Right lobe of liver (tissue), 6 donors: ENCODE data around the gene GUF1. TPM values are rescaled to one million over a fixed set of nuclear protein-coding genes. Genes with fewer than 3 reads are reported as not detected.
A peak's percentile ranks its signal among the peaks of the same experiment; 100 is the strongest.

ENCODE experiments used
- ATAC-seq, 4 donors: fragments of 200-7000 bp; cut with Tn5 transposase; one replicate each; pipeline ENCODE4 v1.9.1; 2020; ENCODE audit warnings: mild to moderate bottlenecking in 4 of 4, moderate library complexity in 4 of 4
- DNase-seq, 3 donors: peaks; one replicate each; pipeline ENCODE4 v3.0.0-alpha.2; 2020
- H3K27ac ChIP-seq, 3 donors: fragments of 200-600 bp; one replicate each; pipeline ENCODE4 v1.8.0; 2022
- H3K27me3 ChIP-seq, 2 donors: fragments of 200-600 bp; one replicate each; pipeline ENCODE4 v1.8.0; 2022
- H3K36me3 ChIP-seq, 4 donors: fragments of 200-600 bp; sonication (generic) in 1 of 4; one replicate each; pipeline versions ENCODE4 v1.5.1 to v1.8.0; 2017 to 2022; ENCODE audit warnings: control low read depth in 1 of 4
- H3K4me1 ChIP-seq, 4 donors: fragments of 200-600 bp; sonication (generic) in 1 of 4; one replicate each; pipeline versions ENCODE4 v1.5.1 to v1.8.0; 2017 to 2022; ENCODE audit warnings: control low read depth in 1 of 4
- H3K4me3 ChIP-seq, 3 donors: fragments of 200-600 bp; one replicate each; pipeline ENCODE4 v1.8.0; 2022
- H3K9me3 ChIP-seq, 4 donors: fragments of 200-600 bp; sonication (generic) in 1 of 4; one replicate each; pipeline versions ENCODE4 v1.5.1 to v1.8.0; 2017 to 2022; ENCODE audit warnings: control low read depth in 1 of 4
- CTCF ChIP-seq, 4 donors: fragments of 200-600 bp in 3 of 4; fragments of 450-650 bp in 1 of 4; IDR thresholded peaks; one replicate each; pipeline versions ENCODE4 v1.5.1 to v1.8.0; 2016 to 2022; ENCODE audit warnings: antibody characterized with exemption in 4 of 4, mild to moderate bottlenecking in 2 of 4
- POLR2A ChIP-seq: fragments of 450-650 bp; IDR thresholded peaks from one replicate; pipeline ENCODE4 v1.6.1; 2017; ENCODE audit warnings: antibody characterized with exemption, mild to moderate bottlenecking
- WGBS: methylation state at CpG from one replicate; pipeline ENCODE4 v1.1.6; 2018; ENCODE audit warnings: low coverage, low lambda C conversion rate; ENCODE audit not compliant: insufficient coverage; ENCODE audit errors: missing lambda C conversion rate; 5-methylcytosine and 5-hydroxymethylcytosine counted together
- intact Hi-C, 2 donors: fragments of 100-400 bp; cut with DNase I; formaldehyde crosslinking; loops; one replicate each; pipeline versions ENCODE4 v1.11.2 to v1.14.1; 2022
- total RNA-seq, 6 experiments: library from RNA; depleted of rRNA in 2 of 6; stranded (reverse); fragments of >200 nt in 2 of 6; fragmentation: NEBNext Ultra II Directional in 3 of 6; extraction: Animal tissue kit (Norgen Biotek cat#: 25700) in 3 of 6; gene quantifications; one replicate each; pipeline versions ENCODE4 v1.1.0 to v1.2.4, GENCODE V29; 2016 to 2023
- donor health status: DM: no; HTN: yes; CAD: no.
- donor health status: DM: no; HTN: no; CAD: no.
- donor health status: DM: no; HTN: no; CAD: no.
- donor health status: DM: no; HTN: yes; CAD: no.
- donor health status: DM: no; HTN: yes; CAD: no.

Gene GUF1
- total RNA-seq, 6 experiments from 2014 or later: 8.8 to 17.2 (median 11.2) TPM

GRCh38 chr4:44713125-44713524 lies 34.9 kb downstream of the GUF1 start:
- no peak overlapping the region for H3K27ac ChIP-seq
- peaks cover 0 to 2% (median 0%) of the 10 kb centered on the region in 4 donors for H3K36me3 ChIP-seq
- no peaks in the 10 kb centered on the region for H3K9me3 ChIP-seq
- TF ChIP-seq POLR2A (no peak), CTCF (IDR thresholded peaks at IDR 0.05) (no peak)
- intact Hi-C loops: no loop called here
- H3K4me1 ChIP-seq: no peaks in the 10 kb centered on the region
- 92% methylated on average over 1 of the region's 1 CpG for WGBS
- no peaks in the 10 kb centered on the region for H3K27me3 ChIP-seq
- no peak overlapping the region for H3K4me3 ChIP-seq
- ATAC-seq (no peak), DNase-seq (no peak)

DNA sequence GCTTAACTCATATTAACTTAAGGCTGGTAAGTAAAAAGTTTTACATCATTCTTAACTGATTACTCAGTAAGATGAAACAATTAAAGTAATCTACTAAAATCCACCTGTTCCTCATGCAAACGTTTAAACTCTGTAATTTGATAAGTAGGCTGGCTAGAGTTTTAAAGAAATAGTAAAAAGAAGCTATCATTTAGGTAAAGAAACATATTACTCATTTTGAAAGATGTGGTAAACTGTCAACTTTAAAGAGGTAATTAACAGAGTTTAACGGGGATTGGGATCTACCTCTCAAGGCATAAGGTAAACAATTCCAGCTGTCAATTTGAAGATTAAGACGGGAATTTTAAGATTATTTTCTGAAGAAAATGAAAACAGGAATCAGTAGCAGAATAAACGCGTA lies 38.4 kb downstream of the GUF1 start:
- WGBS: 73% methylated on average over 5 of the region's 5 CpGs
- H3K4me3 ChIP-seq: no peak overlapping the region
- TF ChIP-seq POLR2A (no peak), CTCF (IDR thresholded peaks at IDR 0.05) (no peak)
- H3K4me1 ChIP-seq: no peaks in the 10 kb centered on the region
- H3K9me3 ChIP-seq: no peaks in the 10 kb centered on the region
- DNase-seq: no peak
- no peak for ATAC-seq
- intact Hi-C loops: no loop called here
- no peak overlapping the region for H3K27ac ChIP-seq
- no peaks in the 10 kb centered on the region for H3K36me3 ChIP-seq
- H3K27me3 ChIP-seq: no peaks in the 10 kb centered on the region

- H3K4me1 ChIP-seq: no peaks in the 10 kb centered on the region
- intact Hi-C loops: no loop called here
- H3K27ac ChIP-seq: no peak overlapping the region
- H3K36me3 ChIP-seq: no peaks in the 10 kb centered on the region
- H3K9me3 ChIP-seq: no peaks in the 10 kb centered on the region
- H3K4me3 ChIP-seq: no peak overlapping the region
- DNase-seq (no peak), ATAC-seq (no peak)
- no peak for TF ChIP-seq CTCF (IDR thresholded peaks at IDR 0.05)
- no peak for TF ChIP-seq POLR2A
- no peaks in the 10 kb centered on the region for H3K27me3 ChIP-seq
- WGBS: 85% methylated on average over 4 of the region's 4 CpGs
Measured at GRCh38 chr4:44720371-44720770, 42.2 kb downstream of the GUF1 start.

DNA sequence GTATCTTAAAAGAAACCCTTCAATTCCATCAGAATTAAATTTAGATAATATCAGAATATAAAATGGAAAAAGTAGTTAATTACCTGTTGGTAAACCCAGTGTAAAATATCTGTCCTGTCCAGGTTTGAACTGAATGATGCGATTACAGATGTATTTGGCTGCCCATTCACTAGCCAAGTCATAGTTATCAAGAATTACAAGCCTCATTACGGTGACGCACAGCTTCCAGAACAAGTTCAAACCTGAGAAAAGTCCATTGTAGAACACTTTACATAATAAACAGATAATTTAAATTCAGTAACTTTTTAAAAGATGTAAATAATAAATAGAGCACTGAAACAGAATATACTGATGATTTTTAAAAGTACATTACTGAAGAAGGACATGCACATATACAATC lies 43.8 kb downstream of the GUF1 start:
- 85% methylated on average over 3 of the region's 3 CpGs for WGBS
- DNase-seq: no peak
- no peaks in the 10 kb centered on the region for H3K36me3 ChIP-seq
- no peak overlapping the region for H3K27ac ChIP-seq
- no peaks in the 10 kb centered on the region for H3K9me3 ChIP-seq
- H3K4me3 ChIP-seq: no peak overlapping the region
- intact Hi-C loops: no loop called here
- H3K4me1 ChIP-seq: no peaks in the 10 kb centered on the region
- TF ChIP-seq CTCF (IDR thresholded peaks at IDR 0.05) (no peak), POLR2A (no peak)
- H3K27me3 ChIP-seq: no peaks in the 10 kb centered on the region
- ATAC-seq: no peak

DNA sequence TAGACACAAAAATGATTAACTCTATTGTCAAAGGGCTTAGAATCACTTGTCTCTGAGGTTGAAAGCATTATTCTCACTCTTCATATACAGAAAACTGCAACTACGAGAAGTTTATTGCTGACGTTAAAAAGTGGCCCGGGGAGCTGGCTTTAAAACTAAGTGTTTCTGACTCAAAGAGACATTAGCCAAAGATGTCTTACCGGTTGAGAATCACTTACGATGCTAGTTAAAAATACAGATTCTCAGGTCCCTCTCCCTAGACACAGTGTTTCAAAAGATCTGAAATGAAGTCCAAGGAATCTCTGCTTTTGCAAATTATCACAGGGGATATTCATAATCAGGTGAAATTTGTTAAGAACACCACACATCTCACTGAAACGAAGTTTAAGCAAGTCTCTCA lies 46.9 kb downstream of the GUF1 start:
- Histone ChIP-seq H3K27ac (no peak overlapping the region), H3K9me3 (no peaks in the 10 kb centered on the region), H3K27me3 (no peaks in the 10 kb centered on the region), H3K4me1 (no peaks in the 10 kb centered on the region), H3K36me3 (no peaks in the 10 kb centered on the region), H3K4me3 (peak overlapping the region in 1 of 3 donors; percentile 63)
- WGBS: 76% methylated on average over 6 of the region's 6 CpGs
- TF ChIP-seq POLR2A (no peak), CTCF (IDR thresholded peaks at IDR 0.05) (no peak)
- no peak for ATAC-seq
- intact Hi-C loops: no loop called here
- DNase-seq: no peak
